Activated naive CD4-positive, alpha-beta T cell treated with Interleukin-2 at 50 U/mL for 16 hours (primary cell): ENCODE results near the gene SUGCT.

Experiments used
- DNase-seq: peaks from one replicate; pipeline ENCODE4 v3.0.0-alpha.2; 2020

Gene SUGCT

DNA sequence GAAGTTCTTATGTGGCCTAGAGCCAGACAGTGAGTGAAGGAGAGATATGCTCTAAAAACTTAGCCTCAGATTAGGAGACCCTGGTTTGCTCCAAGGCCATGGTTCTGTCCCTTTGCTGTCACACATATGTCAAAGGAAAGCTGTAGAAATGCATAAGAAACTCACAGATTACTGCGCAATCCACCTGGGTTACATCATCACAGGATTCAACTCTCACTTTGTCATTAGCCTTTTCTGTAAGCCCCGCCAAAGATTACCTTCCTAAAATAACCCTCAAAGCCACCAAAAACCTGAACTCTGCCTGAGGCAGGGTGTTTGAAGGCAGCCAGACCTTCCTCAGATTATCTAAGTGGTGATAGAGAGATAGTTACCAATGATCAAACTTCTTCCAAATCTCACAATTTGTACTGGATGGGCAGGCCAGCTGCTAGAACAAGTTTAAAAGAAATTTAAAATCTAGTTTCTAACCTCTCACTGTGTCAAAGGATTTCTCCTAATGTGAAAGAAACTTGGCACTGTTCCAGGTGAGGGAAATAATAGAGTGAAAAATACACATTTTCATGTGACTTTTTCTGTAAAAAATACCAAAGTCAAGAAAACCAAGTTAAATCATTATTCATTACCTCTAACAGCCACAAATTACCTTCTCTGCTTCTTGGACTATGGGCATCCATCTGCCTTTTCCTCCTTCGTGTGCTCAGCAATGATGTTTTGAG, 567.2 kb downstream of the SUGCT start:
- no peak for DNase-seq

DNA sequence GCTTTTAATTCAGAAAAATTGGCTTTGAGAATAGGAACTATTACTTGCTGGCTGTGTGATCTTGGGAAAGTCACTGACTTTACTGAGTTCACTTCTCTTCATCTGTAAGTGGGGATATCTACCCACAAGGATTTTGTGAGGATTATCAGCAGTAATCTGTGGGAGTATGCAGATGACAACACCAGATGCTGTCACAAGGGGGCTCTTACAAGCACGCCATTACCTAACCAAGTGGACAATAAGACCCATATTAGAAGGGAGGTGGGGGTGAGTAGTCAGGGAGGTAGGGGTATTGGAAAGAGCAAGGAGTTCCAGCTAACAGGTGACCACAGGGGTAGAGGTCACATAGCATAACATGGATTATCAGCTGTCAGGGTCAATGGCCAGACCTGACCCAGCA, 569.4 kb downstream of the SUGCT start:
- DNase-seq, result no peak

DNA sequence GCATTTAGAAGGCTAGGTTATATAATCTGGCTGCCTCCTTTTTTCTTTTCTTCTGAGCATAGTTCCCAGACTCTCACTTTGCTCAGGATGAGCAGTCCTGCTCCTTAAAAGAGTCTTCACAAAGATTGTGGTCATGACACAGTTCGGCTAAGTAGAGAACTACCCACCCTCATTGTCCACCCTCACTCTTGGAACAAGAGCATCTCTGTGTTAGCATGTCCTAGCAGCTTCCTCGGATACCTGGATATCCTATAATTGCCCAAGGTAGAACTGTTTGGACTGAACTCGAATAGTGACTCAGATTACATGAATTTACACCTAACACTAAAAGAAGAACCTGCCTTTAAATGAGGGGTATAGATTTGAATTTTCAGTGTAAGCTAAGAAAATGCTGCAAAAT, 572.0 kb downstream of the SUGCT start:
- no peak for DNase-seq

DNA sequence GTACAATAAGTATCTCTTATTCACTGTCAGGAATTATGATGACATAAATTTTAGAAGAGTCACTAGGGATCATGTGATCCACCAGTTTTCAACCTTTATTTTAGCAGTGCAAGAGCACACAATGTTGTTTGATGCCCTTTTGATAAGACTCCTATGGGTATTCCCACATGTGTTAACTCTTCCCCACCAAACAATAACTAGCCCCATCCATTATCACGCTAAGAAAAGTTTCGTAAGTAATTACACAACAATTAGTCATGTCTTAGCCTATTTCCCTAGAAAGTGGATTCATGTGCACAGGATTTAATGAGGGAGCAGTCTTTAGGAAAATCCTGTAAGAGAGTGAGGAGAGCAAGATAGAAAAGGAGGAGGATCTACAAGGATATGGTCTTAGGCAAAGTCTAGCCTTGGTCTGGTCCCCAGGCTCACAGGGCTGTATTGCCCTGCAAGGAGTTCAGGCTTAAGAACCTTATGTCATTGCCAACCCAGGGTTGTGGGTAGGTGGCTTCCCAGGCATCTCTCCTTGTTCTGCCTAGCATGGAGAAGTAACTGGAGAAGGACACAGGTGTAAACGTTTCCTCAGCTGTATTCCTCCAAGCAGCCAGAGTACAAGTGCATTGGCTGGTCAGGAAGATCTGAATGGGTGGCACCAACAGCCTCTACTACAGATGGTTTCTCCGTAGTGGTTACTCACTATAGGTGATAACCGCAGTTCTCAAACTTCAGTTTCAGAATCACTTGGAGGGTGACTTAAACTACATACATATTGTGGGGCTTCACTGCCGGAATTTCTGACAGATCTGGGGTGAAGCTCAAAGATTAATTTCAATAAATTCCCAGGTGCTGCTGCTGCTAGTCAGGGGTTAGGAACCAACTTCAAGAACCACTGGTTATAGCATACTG, 574.5 kb downstream of the SUGCT start:
- no peak for DNase-seq

DNA sequence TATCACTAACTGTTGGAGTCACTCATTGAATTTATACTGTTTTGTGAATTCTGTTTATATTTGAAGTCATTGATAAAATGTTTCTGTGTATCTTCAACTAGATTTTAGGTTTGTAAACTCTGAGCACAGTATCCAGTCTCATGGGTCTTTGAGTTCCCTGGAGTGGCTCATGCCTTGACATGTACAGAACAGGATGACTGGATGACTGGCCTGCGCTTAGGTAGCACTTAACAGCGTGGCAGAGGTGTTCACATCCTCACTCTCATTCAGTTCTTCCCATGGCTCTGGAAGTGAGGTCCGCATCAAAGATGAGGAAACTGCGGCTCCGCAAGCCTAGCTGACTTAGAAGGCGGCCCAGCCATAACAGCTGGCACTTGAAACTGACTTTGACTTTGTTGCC, 576.9 kb downstream of the SUGCT start:
- DNase-seq, result no peak

DNA sequence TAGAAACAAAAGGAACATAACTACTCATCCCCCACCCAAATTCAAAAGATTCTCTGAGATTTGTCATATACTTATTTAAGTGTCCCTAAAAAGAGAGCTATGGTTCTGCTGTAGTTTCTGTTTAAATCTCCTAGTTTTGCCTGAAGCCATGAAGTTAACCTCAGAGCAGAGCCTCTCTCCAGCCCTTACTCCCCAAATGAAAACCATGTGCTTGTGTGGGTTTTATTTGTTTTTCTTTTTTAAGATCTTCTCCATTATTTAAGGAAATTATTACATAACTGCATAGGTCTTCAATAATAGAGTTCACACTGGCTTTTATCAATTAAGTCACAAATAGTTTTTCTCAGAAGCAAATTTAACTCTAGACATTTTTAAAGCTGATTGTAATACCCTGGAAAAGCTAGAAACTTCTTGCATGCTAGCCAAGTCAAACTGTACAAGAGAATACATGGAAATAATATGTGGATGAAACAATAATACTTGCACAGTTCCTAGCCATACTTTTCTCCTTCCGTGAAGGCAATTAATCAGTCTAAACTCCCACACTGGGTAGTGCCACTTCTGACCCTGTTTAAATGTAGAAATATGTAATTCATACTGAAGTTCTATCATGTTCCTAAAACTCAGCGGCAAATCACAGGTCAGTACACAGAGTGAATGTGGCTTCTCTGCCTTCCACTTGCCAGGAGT, 579.7 kb downstream of the SUGCT start:
- no peak for DNase-seq

DNA sequence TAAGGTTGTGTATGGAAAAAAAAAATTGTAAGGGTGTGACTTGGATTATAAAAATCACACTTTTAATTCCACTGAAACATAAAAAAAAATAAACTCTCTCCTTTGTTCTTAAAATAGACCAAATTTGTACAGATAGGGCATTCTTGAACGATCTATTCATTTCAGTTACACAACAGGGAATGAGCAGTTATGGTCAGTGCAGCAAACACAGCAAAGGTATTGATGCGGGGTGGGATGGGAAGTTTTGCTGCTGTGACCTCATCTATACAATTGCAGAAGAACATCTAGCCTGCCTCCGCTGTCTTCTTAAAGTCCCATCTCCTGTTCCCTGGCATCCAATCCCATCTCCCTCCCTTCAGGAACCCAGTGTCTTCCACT, 580.2 kb downstream of the SUGCT start:
- DNase-seq, result no peak

DNA sequence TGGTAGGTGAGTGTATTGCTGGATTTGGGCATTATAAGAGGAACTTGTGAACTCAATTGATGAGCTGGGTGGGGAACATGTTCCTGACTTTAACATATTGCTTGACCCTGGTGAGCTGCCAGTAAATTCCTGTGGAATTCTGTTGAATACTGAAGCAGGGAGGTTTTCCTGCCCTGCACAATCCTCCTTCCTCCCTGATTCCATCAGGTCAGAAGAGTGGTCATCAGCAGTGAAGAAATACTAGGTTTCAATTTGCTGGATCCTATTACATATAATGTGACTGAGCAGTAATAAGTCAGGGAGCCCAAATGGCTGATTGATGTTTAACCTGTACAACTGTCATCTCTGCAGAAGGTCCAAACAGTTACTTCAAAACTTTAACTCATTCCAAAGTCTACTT, 581.2 kb downstream of the SUGCT start:
- no peak for DNase-seq

DNA sequence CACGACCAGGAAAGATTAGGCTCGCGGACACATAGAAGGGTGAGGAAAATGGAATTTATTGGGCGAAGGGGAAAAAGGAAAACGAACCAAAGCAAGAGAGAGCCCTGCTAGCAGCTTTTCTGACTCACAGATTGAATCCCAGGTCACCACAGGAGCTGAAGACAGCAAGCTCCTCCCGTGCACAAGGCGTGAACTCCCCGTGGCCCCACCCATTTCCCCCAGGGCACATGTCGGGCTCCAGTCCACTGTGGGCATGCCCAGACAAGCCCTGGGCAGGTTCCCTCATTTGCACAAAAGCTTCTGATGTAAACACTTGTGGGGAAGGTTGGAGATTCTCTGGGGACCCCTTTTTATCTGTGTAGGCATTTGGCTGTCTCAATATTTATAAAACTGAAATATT, 582.4 kb downstream of the SUGCT start:
- no peak for DNase-seq

DNA sequence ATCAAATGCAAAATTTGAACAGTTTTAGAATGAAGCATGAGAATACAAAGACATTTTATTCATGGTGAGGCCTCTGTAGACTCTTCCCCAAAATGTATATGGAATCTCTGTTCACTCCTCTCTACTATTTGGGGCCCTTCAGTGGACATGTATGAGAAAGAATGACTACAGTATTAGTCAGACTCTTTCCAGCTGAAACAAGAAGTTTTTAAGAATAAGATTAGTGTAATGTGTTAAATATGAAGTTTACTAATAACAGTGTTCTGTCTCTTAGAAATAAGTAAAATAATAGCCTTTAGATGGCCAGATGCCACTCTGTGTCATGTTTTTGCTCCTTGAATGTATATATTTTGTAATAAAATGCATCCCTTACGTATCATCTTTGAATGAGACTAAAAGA, 585.6 kb downstream of the SUGCT start:
- no peak for DNase-seq

DNA sequence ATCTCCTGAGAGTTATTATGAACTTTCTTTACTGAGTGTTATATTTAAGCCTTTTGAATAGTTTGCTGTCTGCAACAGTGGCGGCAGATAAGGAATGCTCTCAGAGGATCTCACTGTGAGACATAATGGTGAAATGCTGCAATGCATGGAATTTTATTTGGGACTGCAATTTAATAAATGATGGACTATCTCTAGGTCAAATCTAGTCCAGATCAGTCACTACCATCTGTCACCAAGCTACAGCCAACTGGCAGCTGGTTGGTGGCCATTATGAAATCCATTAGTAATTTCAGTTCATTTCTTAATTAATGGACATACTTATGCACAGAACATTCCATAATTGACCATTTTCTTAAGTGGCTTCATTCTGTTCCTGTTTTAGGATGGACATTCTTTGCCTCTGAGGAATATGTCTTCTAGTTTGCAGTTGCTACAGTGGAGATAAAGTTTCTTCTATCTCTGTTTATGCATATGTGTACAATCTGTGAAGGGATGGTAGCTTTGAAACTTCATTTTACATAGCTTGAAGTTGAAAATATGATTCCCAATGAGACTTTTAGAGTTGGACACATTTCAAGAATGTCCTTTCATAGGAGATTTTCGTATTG, 586.6 kb downstream of the SUGCT start:
- DNase-seq, result no peak

DNA sequence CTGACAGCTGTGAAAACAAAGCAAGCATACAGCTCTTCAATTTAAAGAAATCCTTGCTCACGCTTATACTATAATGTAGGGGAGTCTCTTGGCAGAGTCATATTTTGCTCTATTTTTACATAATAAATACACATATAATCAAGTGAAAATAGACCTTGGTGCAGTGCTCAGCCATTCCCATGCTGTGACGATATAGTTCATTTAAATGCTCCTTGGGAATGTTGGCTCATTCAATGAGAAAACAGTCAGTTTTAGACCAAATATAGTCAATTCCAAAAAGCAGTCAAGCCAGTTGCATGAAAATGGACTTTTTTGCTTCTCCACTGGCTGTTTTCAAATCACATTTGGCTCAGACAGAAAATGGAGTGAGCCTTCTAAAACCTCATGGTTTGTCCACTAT, 587.4 kb downstream of the SUGCT start:
- DNase-seq, result no peak

DNA sequence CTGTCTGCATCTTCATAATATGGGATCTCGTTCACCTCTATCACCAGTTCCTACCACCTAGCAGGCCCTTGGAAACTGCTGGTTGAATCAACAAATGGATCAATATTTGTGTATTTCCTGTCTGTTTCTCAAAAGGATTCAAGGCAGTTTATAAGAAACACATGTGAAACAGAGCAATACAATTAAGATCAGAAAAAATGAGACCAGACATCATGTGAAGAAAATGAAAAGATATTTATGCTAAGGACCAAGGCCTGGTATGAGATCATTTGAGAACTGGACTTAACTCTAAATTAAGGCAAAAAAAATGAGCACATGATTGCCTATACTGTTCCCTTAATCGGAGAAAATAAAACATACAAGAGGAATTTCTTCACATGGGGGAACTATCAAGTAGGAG, 589.0 kb downstream of the SUGCT start:
- no peak for DNase-seq

DNA sequence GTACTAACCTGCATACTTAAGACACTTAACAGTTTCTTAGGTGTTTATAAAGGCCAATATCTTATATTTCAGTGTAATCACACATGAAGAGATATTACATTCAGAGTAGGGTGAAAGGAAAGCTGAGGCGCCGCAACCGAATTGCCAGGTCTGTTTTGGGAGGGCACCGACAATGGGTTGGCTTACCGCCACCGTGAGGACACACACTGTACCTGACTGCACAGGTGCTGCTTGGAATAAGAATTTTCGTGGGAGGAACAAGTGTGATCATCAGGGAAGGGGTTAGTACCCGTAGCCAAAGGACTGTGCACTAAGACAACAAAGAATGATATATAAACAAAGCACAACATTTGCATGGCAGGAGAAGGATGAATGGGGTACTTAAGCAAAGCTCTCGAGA, 591.8 kb downstream of the SUGCT start:
- no peak for DNase-seq

DNA sequence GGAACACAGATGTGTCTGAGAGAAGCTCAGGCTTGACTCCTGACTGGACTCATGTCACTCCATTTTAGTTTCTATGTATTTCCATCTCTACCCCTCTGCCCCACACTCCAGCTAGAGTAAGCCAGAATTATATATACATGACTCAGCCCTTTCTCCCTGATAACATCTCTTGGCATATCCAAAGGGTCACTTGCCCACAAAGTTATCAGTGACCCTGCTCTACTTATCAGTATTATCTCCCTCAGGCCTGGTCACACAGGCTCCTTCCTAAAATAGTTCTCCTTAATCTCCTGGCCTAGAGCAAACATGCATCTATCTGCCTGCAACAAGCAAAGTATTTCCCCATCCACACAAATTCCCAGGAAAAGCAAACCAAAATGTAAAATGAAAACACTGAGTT, 598.3 kb downstream of the SUGCT start:
- no peak for DNase-seq

DNA sequence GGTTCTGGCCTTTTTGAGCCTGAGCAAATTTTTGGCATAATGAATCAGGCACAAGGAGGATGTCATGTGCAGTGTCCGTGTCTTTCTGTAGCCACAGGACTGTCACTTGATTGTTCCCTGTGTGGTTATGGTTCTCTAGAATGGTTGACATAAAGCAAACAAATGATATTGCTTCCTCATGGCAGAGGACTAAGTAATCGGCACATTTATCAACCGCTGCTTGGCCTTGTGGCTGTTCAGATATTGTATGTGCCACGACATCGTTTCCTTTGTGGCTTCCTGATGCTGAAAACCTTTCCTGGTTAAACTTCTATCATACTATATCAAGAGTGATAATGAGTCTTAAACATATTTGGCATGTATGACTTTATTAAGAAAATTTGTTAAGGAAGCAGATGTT, 598.8 kb downstream of the SUGCT start:
- DNase-seq, result no peak

DNA sequence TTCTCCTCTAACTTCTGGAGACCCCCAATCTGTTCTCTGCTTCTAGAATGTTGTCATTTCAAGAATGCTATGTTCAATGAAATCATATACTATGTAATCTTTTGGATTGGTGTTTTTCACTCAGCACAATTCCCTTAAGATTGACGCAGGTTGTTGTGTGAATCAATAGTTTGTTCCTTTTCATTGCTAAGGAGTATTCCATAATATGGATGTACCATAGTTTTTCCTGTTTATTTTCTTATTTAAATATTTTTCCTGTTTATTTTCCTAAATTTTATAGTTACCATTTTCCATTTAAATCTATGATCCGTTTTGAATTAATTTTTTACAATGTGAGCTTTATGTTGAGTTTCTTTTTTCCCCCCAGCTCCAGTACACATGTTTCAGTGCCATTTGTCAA, 604.5 kb downstream of the SUGCT start:
- no peak for DNase-seq

DNA sequence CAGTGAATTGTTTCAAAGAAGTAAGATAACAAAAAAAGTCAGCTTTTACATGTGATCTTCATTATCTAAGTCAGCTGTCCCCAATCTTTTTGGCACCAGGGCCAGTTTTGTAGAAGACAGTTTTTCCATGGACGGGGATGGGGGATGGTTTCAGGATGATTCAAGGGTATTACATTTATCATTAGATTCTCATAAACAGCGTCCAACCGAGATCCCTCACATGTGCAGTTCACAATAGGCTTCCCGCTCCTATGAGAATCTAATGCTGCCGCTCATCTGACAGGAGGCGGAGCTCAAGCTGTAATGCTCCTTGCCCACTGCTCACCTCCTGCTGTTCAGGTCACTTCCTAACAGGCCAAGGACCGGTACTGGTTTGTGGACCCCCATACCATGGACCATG, 607.5 kb downstream of the SUGCT start:
- no peak for DNase-seq

DNA sequence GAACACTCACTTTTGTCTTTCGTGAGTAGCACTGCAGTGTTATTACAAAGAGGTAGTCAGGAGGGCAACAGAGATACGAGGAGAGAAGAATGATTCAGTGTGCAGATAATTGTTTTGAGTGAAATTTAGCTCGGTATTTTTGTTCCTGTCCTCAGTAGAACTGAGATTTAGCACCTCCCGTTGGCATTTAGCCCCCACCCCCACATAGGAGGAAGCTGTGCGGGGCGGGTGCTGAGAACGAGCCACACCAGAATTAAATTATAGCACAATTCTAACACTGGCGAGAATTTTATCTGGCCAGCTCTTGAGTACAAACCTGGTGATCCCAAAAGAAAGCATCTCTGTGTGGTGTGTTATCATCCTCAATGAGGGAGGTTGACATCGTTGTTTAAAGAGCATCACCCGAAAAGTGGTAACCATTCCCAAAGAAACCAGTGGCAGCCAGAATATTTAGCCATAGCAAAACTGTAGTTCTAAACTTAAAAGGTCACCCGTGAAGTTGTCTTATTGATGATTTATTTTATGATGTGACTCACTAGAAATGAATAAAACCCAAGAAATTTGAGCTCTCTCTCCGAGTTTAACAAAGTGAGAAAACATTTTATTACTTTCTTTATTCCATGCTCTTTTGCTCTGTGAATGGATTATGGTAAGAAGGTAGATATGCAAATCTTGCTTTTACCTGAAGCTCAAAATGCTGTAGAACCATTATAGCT, 612.2 kb downstream of the SUGCT start:
- DNase-seq, result no peak

DNA sequence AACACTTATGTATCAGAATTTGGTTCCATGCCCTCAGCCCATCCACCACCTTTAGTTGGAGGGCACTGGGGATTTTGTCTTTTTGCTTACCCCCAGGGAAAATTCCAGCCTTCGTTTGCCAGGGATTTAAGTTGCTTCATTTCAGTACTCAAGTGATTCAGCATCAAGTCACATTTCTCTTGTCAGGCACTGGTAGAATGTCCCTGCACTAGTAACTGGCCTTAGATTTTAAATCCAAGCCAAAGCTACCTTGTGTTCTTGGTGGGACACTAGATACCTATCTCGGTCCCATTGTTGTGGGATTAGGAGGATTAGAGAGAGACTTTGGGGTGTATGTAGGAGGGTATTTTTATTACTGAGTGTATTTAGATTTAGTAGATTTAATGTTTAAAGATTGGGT, 613.1 kb downstream of the SUGCT start:
- no peak for DNase-seq

DNA sequence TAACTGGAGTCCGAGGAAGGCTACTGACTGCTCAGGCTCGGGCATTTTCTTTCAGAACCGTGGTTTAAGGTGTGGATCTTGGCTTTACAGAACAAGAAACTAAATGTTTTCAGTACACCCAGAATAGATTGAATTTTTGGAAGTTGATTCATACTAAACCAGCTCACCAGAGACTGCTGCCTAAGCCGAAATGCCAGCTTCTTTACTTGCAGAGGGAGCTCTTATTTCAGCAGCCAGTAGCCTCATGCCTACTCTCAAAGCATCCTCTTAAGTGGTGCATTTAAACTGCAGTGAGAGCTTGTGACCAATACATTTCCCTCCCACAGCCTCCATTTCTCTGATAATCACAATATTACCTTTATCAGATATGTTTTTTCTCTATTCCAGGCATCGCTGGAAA, 615.1 kb downstream of the SUGCT start:
- no peak for DNase-seq

DNA sequence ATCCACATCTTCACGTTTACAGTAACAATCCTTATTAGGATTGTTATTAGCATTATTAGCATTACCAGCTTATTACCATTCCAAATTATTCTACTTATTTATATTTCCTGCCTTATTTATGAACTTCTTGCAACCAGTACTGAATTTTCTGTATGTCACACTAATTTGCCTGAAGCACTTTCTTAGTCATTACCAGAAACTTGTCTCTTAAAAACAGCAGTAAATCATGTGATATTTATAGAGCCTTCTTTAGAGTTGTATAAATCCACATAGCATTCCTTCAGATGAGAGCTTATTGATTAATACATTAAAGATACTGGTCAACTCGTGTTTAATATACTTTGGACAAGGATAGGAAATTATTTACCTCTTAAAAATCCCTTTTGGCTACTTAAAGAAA, 618.6 kb downstream of the SUGCT start:
- DNase-seq, result no peak

DNA sequence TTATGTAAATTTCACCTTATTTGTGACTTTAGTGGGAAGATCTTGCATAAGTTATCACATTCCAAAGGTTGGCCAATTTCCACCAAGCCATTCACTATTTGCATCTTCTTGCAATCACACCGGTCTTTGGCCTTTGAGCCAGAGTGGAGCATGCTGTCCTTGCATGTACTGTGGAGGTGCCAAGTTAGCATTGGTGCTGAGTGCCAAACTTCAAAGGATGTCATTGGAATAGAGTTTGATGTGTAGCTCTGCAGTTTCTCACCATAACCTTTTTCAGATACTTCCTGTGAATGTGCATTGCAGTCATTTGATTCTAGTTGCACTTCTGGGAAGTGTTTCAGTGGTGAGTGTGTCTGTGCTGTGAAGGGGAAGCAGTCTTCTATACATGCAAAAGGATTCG, 620.6 kb downstream of the SUGCT start:
- no peak for DNase-seq
